ENCODE results near the gene GPR101. TPM values are rescaled to one million over a fixed set of nuclear protein-coding genes. Genes with fewer than 3 reads are reported as not detected.
"Not testable (repeated sequence)": the region's sequence is repeated elsewhere in the genome, so short reads cannot be mapped to it uniquely, and the experiment has no call there.

The GPR101 gene
- total RNA-seq, 1 donor from 2014 or later, result not detected

GRCh38 chrX:137031517-137032340 is 2.1 kb downstream of the GPR101 start:
- intact Hi-C loops (cut with DNase I), result no loop called here
- no peak for DNase-seq (ENCODE audit: low spot score)

GRCh38 chrX:137031039-137031438 is 2.8 kb downstream of the GPR101 start:
- DNase-seq (ENCODE audit: low spot score), result no peak
- intact Hi-C loops (cut with DNase I), result no loop called here

DNA sequence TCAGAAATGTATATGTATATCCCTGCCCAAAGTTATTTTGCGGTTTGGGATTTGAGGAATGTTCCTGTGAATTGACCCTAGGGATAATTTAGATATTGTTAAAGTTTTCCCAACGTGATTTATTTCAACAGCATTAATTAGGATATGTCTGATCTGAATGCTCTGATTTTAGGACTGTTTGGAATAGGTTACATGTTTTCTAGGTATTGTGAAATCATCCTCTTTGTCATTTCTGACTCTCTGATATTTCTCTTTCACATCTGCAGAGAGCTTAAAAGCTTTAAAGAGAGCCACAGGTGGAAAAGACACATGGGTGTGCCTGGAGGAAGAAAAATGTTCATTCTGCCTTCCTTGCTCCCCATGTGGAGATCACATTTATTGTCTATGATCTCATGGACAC is 5.1 kb downstream of the GPR101 start:
- intact Hi-C loops (cut with DNase I), result no loop called here
- DNase-seq (ENCODE audit: low spot score), result no peak

DNA sequence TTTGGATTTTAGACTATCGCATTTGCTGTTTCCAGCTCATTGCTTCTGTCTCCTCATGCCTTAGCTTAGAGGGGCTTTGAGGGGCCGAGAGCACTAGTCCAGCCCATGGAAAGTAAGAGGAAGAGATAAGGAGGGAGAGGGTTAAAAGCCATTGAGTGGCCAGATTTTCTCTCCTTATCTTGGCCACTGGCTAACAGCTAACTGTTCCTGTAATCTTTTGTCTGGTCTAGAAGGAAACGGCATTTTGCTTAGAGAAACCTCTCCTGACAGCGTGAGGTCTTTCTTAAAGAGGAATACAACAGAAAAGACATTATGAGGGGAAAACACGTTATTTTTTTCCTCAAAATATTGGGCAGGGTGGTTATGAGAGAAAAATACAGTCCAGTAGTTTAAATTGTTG is 7.9 kb downstream of the GPR101 start:
- DNase-seq (ENCODE audit: low spot score), result no peak
- intact Hi-C loops (cut with DNase I), result no loop called here

DNA sequence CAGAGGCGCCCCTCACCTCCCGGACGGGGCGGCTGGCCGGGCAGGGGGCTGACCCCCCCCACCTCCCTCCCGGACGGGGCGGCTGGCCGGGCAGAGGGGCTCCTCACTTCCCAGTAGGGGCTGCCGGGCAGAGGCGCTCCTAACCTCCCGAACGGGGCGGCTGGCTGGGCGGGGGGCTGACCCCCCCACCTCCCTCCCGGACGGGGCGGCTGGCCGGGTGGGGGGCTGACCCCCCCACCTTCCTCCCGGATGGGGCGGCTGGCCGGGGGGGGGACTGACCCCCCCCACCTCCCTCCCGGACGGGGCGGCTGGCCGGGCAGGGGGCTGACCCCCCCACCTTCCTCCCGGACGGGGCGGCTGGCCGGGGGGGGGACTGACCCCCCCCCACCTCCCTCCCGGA is 33.6 kb downstream of the GPR101 start:
- intact Hi-C loops (cut with DNase I); DNase-seq (ENCODE audit: low spot score): not testable (repeated sequence)

DNA sequence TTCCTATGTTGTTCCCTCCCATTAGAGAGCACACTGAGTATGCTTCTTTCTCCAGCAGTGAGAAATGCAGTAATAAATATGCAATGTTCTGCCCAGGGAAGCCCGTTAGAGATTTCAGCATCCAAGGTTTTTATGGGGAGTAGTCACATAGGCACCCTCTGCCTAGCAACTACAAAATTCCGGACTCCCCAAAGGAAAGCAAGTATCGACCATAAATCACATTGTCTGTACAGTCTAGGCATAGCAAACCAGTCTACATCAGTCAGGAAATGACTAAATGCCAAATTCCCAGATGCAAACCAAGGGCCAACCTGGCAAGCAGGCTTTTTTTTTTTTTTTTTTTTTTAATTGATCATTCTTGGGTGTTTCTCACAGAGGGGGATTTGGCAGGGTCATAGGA is 34.8 kb downstream of the GPR101 start:
- DNase-seq (ENCODE audit: low spot score), result no peak
- intact Hi-C loops (cut with DNase I), result no loop called here

Other genes with a start within 250 kb of the GPR101 start
- gene RBMX, start 153.3 kb downstream of the GPR101 start, total RNA-seq, result 92.7 TPM